Liver (tissue), 9 donors: ENCODE measurements around the gene PRDM5. TPM values are rescaled to one million over a fixed set of nuclear protein-coding genes. Genes with fewer than 3 reads are reported as not detected.

Experiments used
- DNase-seq: peaks from one replicate; pipeline ENCODE4 v3.0.0-alpha.2; 2017; ENCODE audit warnings: low spot score
- H3K27ac ChIP-seq, 2 donors: one replicate each; pipeline ENCODE4 v1.7.0; 2013; ENCODE audit warnings: inconsistent platforms in 2 of 2, low read length in 2 of 2, control low read depth in 1 of 2, low read depth in 1 of 2, mild to moderate bottlenecking in 1 of 2
- H3K27me3 ChIP-seq, 4 donors: one replicate each; pipeline versions ENCODE4 v1.6.1 to v1.7.0; 2013; ENCODE audit warnings: low read length in 3 of 4, inconsistent platforms in 1 of 4, mild to moderate bottlenecking in 1 of 4, moderate library complexity in 1 of 4; ENCODE audit not compliant: control insufficient read depth in 4 of 4, insufficient read depth in 4 of 4
- H3K36me3 ChIP-seq, 4 donors: one replicate each; pipeline versions ENCODE4 v1.6.1 to v1.7.0; 2013; ENCODE audit warnings: low read length in 3 of 4, mild to moderate bottlenecking in 3 of 4, low read depth in 1 of 4, moderate library complexity in 1 of 4; ENCODE audit not compliant: control insufficient read depth in 4 of 4, insufficient read depth in 3 of 4
- H3K4me1 ChIP-seq, 4 donors: one replicate each; pipeline versions ENCODE4 v1.6.1 to v1.7.0; 2013; ENCODE audit warnings: low read length in 3 of 4, mild to moderate bottlenecking in 3 of 4, moderate library complexity in 1 of 4; ENCODE audit not compliant: control insufficient read depth in 4 of 4, insufficient read depth in 4 of 4
- H3K4me3 ChIP-seq, 3 donors: one replicate each; pipeline versions ENCODE4 v1.6.1 to v1.7.0; 2013; ENCODE audit warnings: low read length in 3 of 3, control low read depth in 1 of 3, low read depth in 1 of 3, mild to moderate bottlenecking in 1 of 3
- H3K9ac ChIP-seq, 2 donors: one replicate each; pipeline ENCODE4 v1.7.0; 2013; ENCODE audit warnings: low read length in 2 of 2, mild to moderate bottlenecking in 2 of 2, moderate library complexity in 2 of 2, control low read depth in 1 of 2, low read depth in 1 of 2
- H3K9me3 ChIP-seq, 4 donors: one replicate each; pipeline versions ENCODE4 v1.6.1 to v1.7.0; 2013; ENCODE audit warnings: low read length in 3 of 4; ENCODE audit not compliant: control insufficient read depth in 4 of 4
- EGR1 ChIP-seq, 2 donors: IDR thresholded peaks; 2 replicates each; pipeline ENCODE4 v1.6.1; 2016 to 2018; ENCODE audit warnings: antibody characterized with exemption in 2 of 2, low read depth in 2 of 2
- FOXA2 ChIP-seq: IDR thresholded peaks from 2 replicates; pipeline ENCODE4 v1.6.1; 2016; ENCODE audit warnings: antibody characterized with exemption
- GABPA ChIP-seq, 2 donors: IDR thresholded peaks in 1 of 2; conservative IDR thresholded peaks in 1 of 2; 2 replicates each; pipeline ENCODE4 v1.6.1; 2016; ENCODE audit warnings: antibody characterized with exemption in 2 of 2, mild to moderate bottlenecking in 1 of 2, moderate library complexity in 1 of 2
- NR2F2 ChIP-seq: IDR thresholded peaks from 2 replicates; pipeline ENCODE4 v1.6.1; 2016; ENCODE audit warnings: antibody characterized with exemption
- REST ChIP-seq: IDR thresholded peaks from 2 replicates; pipeline ENCODE4 v1.6.1; 2016; ENCODE audit warnings: antibody characterized with exemption, mild to moderate bottlenecking
- RXRA ChIP-seq, 2 donors: IDR thresholded peaks; 2 replicates each; pipeline ENCODE4 v1.6.1; 2017 to 2018; ENCODE audit warnings: antibody characterized with exemption in 2 of 2, mild to moderate bottlenecking in 1 of 2
- TAF1 ChIP-seq: conservative IDR thresholded peaks from 2 replicates; pipeline ENCODE4 v1.6.1; 2016; ENCODE audit warnings: antibody characterized with exemption, mild to moderate bottlenecking
- YY1 ChIP-seq: IDR thresholded peaks from 2 replicates; pipeline ENCODE4 v1.6.1; 2016; ENCODE audit warnings: antibody characterized with exemption, mild to moderate bottlenecking
- WGBS: extraction: QIAGEN DNeasy Blood & Tissue Kit; methylation state at CpG from one replicate; pipeline ENCODE4 v1.1.7; 2013; 5-methylcytosine and 5-hydroxymethylcytosine counted together
- polyA plus RNA-seq, 2 donors: library from polyadenylated mRNA; stranded (reverse) in 1 of 2; unstranded in 1 of 2; fragments of 200-250 nt in 1 of 2; fragments of >200 nt in 1 of 2; fragmentation: Nextera tagmentation in 1 of 2; extraction: Ambion mirVana in 1 of 2; gene quantifications; one replicate each; pipeline versions ENCODE4 v1.2.1 to v1.2.3, GENCODE V29; 2013 to 2015
- total RNA-seq, 2 donors: library from RNA; depleted of rRNA; stranded (reverse); fragments of >200 nt; gene quantifications; one replicate each; pipeline ENCODE4 v1.2.3, GENCODE V29; 2014
- TF ChIP-seq, protein P1 (sequence below): IDR thresholded peaks from 2 replicates; pipeline ENCODE4 v1.6.1; 2016; ENCODE audit warnings: antibody characterized with exemption
- TF ChIP-seq, protein P2 (sequence below): IDR thresholded peaks from 2 replicates; pipeline ENCODE4 v1.6.1; 2016; ENCODE audit warnings: antibody characterized with exemption
- donor health status: healthy.
- donor health status: healthy.
- donor health status: healthy.
- donor health status: healthy.
- donor health status: healthy.

Gene PRDM5
- total and polyA plus RNA-seq, 4 donors: 0.17 to 4.0 (median 1.1) TPM

DNA sequence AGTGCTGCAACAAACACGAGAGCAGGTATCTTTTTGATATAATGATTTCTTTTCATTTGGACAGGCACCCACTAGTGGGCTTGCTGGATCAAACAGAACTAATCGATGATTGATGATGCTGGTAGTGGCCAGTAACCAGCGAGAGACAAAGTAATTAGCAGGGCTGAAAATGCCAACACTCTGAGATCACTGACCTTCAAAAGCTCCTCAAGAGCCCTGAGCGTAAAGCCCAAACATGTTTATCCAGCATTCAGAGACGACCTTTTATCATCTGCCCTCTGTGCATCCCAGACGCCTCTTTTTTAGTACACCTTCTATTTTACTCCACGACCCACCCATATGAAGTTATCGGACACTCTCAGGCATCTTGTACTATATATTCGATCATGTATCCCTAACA, 186.2 kb downstream of the PRDM5 start:
- Histone ChIP-seq H3K27me3 (no peaks in the 10 kb centered on the region), H3K36me3 (no peaks in the 10 kb centered on the region), H3K4me1 (no peaks in the 10 kb centered on the region), H3K4me3 (no peak overlapping the region), H3K9ac (no peak overlapping the region), H3K9me3 (no peaks in the 10 kb centered on the region), H3K27ac (no peak overlapping the region)
- TF ChIP-seq REST (no peak), GABPA (IDR thresholded peaks at IDR 0.05 in 1 of 2, conservative IDR thresholded peaks at IDR 0.05 in 1 of 2) (no peak)
- no peak for DNase-seq
- WGBS: 91% methylated on average over 9 of the region's 9 CpGs

- Histone ChIP-seq H3K9ac (no peak overlapping the region), H3K36me3 (no peaks in the 10 kb centered on the region), H3K27me3 (no peaks in the 10 kb centered on the region), H3K4me1 (no peaks in the 10 kb centered on the region), H3K4me3 (no peak overlapping the region), H3K27ac (no peak overlapping the region), H3K9me3 (no peaks in the 10 kb centered on the region)
- WGBS: 88% methylated on average over 4 of the region's 4 CpGs
- TF ChIP-seq RXRA (IDR thresholded peaks at IDR 0.05) (no peak), GABPA (IDR thresholded peaks at IDR 0.05 in 1 of 2, conservative IDR thresholded peaks at IDR 0.05 in 1 of 2) (no peak), EGR1 (IDR thresholded peaks at IDR 0.05; ENCODE audit: low read depth in 2 of 2) (no peak)
- DNase-seq: no peak
These were observed 188.6 kb downstream of the PRDM5 start for GRCh38 chr4:120733968-120734367.

DNA sequence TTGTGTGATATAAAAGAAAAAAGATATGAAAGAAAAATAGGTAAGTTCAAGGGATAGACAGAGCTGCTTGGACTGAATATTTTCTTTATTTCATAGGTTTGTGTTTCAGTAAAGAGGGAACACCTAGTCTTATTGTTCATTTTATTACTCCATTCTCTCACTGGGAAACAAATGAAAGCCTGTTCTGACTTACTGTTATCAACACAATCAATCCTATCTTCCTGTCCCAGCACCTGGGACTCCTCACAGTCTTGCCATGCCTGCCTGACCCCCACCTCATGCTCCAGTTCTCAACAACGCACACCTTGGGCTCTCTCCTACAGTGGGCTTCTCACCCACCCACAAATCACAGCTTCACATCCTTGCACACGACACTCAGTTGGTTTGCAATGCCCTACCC, 189.5 kb downstream of the PRDM5 start:
- no peak for DNase-seq
- H3K27me3 ChIP-seq: no peaks in the 10 kb centered on the region
- TF ChIP-seq TAF1 (no peak), RXRA (IDR thresholded peaks at IDR 0.05) (no peak), YY1 (no peak), FOXA2 (no peak), NR2F2 (no peak), EGR1 (IDR thresholded peaks at IDR 0.05; ENCODE audit: low read depth in 2 of 2) (no peak)
- TF ChIP-seq, protein P1, sequence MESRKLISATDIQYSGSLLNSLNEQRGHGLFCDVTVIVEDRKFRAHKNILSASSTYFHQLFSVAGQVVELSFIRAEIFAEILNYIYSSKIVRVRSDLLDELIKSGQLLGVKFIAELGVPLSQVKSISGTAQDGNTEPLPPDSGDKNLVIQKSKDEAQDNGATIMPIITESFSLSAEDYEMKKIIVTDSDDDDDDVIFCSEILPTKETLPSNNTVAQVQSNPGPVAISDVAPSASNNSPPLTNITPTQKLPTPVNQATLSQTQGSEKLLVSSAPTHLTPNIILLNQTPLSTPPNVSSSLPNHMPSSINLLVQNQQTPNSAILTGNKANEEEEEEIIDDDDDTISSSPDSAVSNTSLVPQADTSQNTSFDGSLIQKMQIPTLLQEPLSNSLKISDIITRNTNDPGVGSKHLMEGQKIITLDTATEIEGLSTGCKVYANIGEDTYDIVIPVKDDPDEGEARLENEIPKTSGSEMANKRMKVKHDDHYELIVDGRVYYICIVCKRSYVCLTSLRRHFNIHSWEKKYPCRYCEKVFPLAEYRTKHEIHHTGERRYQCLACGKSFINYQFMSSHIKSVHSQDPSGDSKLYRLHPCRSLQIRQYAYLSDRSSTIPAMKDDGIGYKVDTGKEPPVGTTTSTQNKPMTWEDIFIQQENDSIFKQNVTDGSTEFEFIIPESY: no peak
- TF ChIP-seq, protein P2, sequence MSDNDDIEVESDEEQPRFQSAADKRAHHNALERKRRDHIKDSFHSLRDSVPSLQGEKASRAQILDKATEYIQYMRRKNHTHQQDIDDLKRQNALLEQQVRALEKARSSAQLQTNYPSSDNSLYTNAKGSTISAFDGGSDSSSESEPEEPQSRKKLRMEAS: no peak
- H3K9ac ChIP-seq: no peak overlapping the region
- H3K36me3 ChIP-seq: no peaks in the 10 kb centered on the region
- WGBS: 70% methylated on average over 2 of the region's 2 CpGs
- H3K27ac ChIP-seq: no peak overlapping the region
- H3K4me1 ChIP-seq: no peaks in the 10 kb centered on the region
- no peak overlapping the region for H3K4me3 ChIP-seq
- H3K9me3 ChIP-seq: no peaks in the 10 kb centered on the region
